ENCODE data around the gene IMP3. TPM values are rescaled to one million over a fixed set of nuclear protein-coding genes. Genes with fewer than 3 reads are reported as not detected.
"Not testable (repeated sequence)": the region's sequence is repeated elsewhere in the genome, so short reads cannot be mapped to it uniquely, and the experiment has no call there.

The IMP3 gene
- total RNA-seq, 2 experiments from 2014 or later: 101 to 174 TPM

GRCh38 chr15:75682181-75683135, 42.4 kb upstream of the IMP3 start:
- Histone ChIP-seq H3K4me3 (ENCODE audit: low read depth, low read length, poor library complexity, severe bottlenecking) (no peak overlapping the region), H3K9me3 (ENCODE audit: low read length) (no peaks in the 10 kb centered on the region), H3K36me3 (ENCODE audit: insufficient read depth, low read length) (no peaks in the 10 kb centered on the region), H3K9me2 (ENCODE audit: insufficient read depth, low read length) (no peaks in the 10 kb centered on the region), H3K4me2 (ENCODE audit: low read length) (no peak overlapping the region), H2AFZ (ENCODE audit: low read length) (no peak overlapping the region), H3K79me2 (ENCODE audit: insufficient read depth, low read depth, low read length) (no peaks in the 10 kb centered on the region), H3K27ac (ENCODE audit: low read depth, low read length, poor library complexity, severe bottlenecking) (no peak overlapping the region), H3K4me1 (ENCODE audit: insufficient read depth, low read length, poor library complexity, severe bottlenecking) (no peaks in the 10 kb centered on the region), H4K20me1 (ENCODE audit: insufficient read depth, low read length) (no peaks in the 10 kb centered on the region)
- CTCF ChIA-PET (ENCODE audit: unreplicated experiment): no interaction called here
- intact Hi-C loops (cut with micrococcal nuclease; ENCODE audit: unreplicated experiment): loop anchor here (1.0 to 5.0 kb wide), 3 partner anchors 45 to 314 kb away; partner anchors contain the start of gene MAN2C1
- POLR2A ChIA-PET: interaction anchor here (0.6 kb wide), 1 partner anchor 56 kb away, joined by 3 read pairs; no protein-coding TSS in a partner anchor
- no peak for DNase-seq (ENCODE audit: low spot score)
- BruUV-seq (replicated peaks): no TSS peak
- TF ChIP-seq CTCF (conservative IDR thresholded peaks at IDR 0.05; ENCODE audit: low read length): no peak
- TF ChIP-seq EZH2phosphoT487 (IDR thresholded peaks at IDR 0.05; ENCODE audit: borderline replicate concordance, low read depth, low read length): no peak

GRCh38 chr15:75680007-75680789, 40.2 kb upstream of the IMP3 start:
- no peak overlapping the region for H2AFZ ChIP-seq (ENCODE audit: low read length)
- H3K9me2 ChIP-seq (ENCODE audit: insufficient read depth, low read length): no peaks in the 10 kb centered on the region
- H3K4me3 ChIP-seq (ENCODE audit: low read depth, low read length, poor library complexity, severe bottlenecking): no peak overlapping the region
- BruUV-seq (replicated peaks): no TSS peak
- no peaks in the 10 kb centered on the region for H3K4me1 ChIP-seq (ENCODE audit: insufficient read depth, low read length, poor library complexity, severe bottlenecking)
- no peak for TF ChIP-seq EZH2phosphoT487 (IDR thresholded peaks at IDR 0.05; ENCODE audit: borderline replicate concordance, low read depth, low read length)
- TF ChIP-seq CTCF (conservative IDR thresholded peaks at IDR 0.05; ENCODE audit: low read length): no peak
- H3K4me2 ChIP-seq (ENCODE audit: low read length): no peak overlapping the region
- H4K20me1 ChIP-seq (ENCODE audit: insufficient read depth, low read length): no peaks in the 10 kb centered on the region
- POLR2A ChIA-PET: interaction anchor here (0.6 kb wide), 1 partner anchor 333 kb away, joined by 3 read pairs; no protein-coding TSS in a partner anchor
- no peaks in the 10 kb centered on the region for H3K79me2 ChIP-seq (ENCODE audit: insufficient read depth, low read depth, low read length)
- no peak for DNase-seq (ENCODE audit: low spot score)
- intact Hi-C loops (cut with micrococcal nuclease; ENCODE audit: unreplicated experiment): loop anchor here (5.0 kb wide), 2 partner anchors 43 to 173 kb away; no protein-coding TSS in a partner anchor
- CTCF ChIA-PET (ENCODE audit: unreplicated experiment): interaction anchor here (2.4 kb wide), 1 partner anchor 312 kb away, joined by 5 read pairs; the partner anchor contains the start of gene MAN2C1
- H3K36me3 ChIP-seq (ENCODE audit: insufficient read depth, low read length): no peaks in the 10 kb centered on the region
- no peaks in the 10 kb centered on the region for H3K9me3 ChIP-seq (ENCODE audit: low read length)
- H3K27ac ChIP-seq (ENCODE audit: low read depth, low read length, poor library complexity, severe bottlenecking): no peak overlapping the region

- H3K79me2 ChIP-seq (ENCODE audit: insufficient read depth, low read depth, low read length); H3K27ac ChIP-seq (ENCODE audit: low read depth, low read length, poor library complexity, severe bottlenecking); H3K36me3 ChIP-seq (ENCODE audit: insufficient read depth, low read length); DNase-seq (ENCODE audit: low spot score); H3K9me2 ChIP-seq (ENCODE audit: insufficient read depth, low read length); intact Hi-C loops (cut with micrococcal nuclease; ENCODE audit: unreplicated experiment); H4K20me1 ChIP-seq (ENCODE audit: insufficient read depth, low read length); H3K4me1 ChIP-seq (ENCODE audit: insufficient read depth, low read length, poor library complexity, severe bottlenecking); H3K4me3 ChIP-seq (ENCODE audit: low read depth, low read length, poor library complexity, severe bottlenecking); H2AFZ ChIP-seq (ENCODE audit: low read length); H3K4me2 ChIP-seq (ENCODE audit: low read length); CTCF ChIA-PET (ENCODE audit: unreplicated experiment); BruUV-seq (replicated peaks); H3K9me3 ChIP-seq (ENCODE audit: low read length); POLR2A ChIA-PET: not testable (repeated sequence)
These were observed 38.3 kb upstream of the IMP3 start for GRCh38 chr15:75678324-75678690.

All from OCI-LY7 (cell line).